K562 (cell line): Measurements from ENCODE around the gene PRDX1. TPM values are rescaled to one million over a fixed set of nuclear protein-coding genes. Genes with fewer than 3 reads are reported as not detected.

Experiments
- ATAC-seq: fragments of 200-7000 bp; cut with Tn5 transposase; 3 replicates; pipeline ENCODE4 v1.9.1; 2020; ENCODE audit warnings: moderate library complexity
- BruUV-seq: library from RNA; stranded (reverse); fragments of 400-500 nt; replicated peaks from 2 replicates; lab custom pipeline; 2021; lab: Mats Ljungman, UMichigan
- CTCF ChIA-PET: fragments of 300-600 bp; formaldehyde crosslinking; extraction: SDS; loops from one replicate; lab custom pipeline; 2021; ENCODE audit warnings: low intra/inter-chr PET ratio; lab: Yijun Ruan, JAX
- POLR2A ChIA-PET: fragments of 300-600, 350-650 bp; sonication (Branson Sonifier 250); formaldehyde crosslinking; extraction: SDS; loops from one replicate; lab custom pipeline; 2021; ENCODE audit warnings: antibody characterized with exemption, inconsistent platforms; lab: Yijun Ruan, JAX
- DNase-seq, 4 experiments: peaks; one replicate each; pipeline versions ENCODE4 v3.0.0 to v3.0.0-alpha.2; 2011 to 2018; ENCODE audit warnings: low spot score in 3 of 4, mixed read lengths in 3 of 4; ENCODE audit errors: extremely low read depth in 1 of 4
- FAIRE-seq: peaks from 2 replicates; lab custom pipeline; 2011; peaks lifted over from hg19 to GRCh38; lab: Jason Lieb, UNC
- H2AFZ ChIP-seq: 2 replicates; pipeline ENCODE4 v1.6.0; 2011; ENCODE audit warnings: low read depth, low read length, control low read depth, inconsistent platforms
- H3K27ac ChIP-seq: fragments of 200-600 bp; 3 replicates; pipeline ENCODE4 v1.8.0; 2011; ENCODE audit warnings: low read depth, mild to moderate bottlenecking, control low read depth, inconsistent platforms, low read length, moderate library complexity, mixed read lengths; ENCODE audit errors: extremely low read depth
- H3K27me3 ChIP-seq, 2 experiments: fragments of 300-600 bp in 1 of 2; 2 replicates in 1 of 2; 3 replicates in 1 of 2; pipeline versions ENCODE4 v1.6.0 to v1.8.0; 2011; ENCODE audit warnings: inconsistent platforms in 2 of 2, low read length in 2 of 2, mild to moderate bottlenecking in 1 of 2, mixed read lengths in 1 of 2, moderate library complexity in 1 of 2; ENCODE audit not compliant: control insufficient read depth in 2 of 2, insufficient read depth in 2 of 2
- H3K36me3 ChIP-seq: fragments of 300-600 bp; 3 replicates; pipeline ENCODE4 v1.8.0; 2011; ENCODE audit warnings: mild to moderate bottlenecking, low read length, inconsistent platforms; ENCODE audit not compliant: control insufficient read depth, insufficient read depth
- H3K4me1 ChIP-seq, 2 experiments: fragments of 200-600 bp in 1 of 2; replicated peaks in 1 of 2; 2 replicates in 1 of 2; 3 replicates in 1 of 2; pipeline versions ENCODE4 v1.5.1 to v1.8.0; 2011; ENCODE audit warnings: inconsistent platforms in 2 of 2, low read length in 2 of 2, mild to moderate bottlenecking in 1 of 2, mixed read lengths in 1 of 2, moderate library complexity in 1 of 2; ENCODE audit not compliant: control insufficient read depth in 2 of 2, insufficient read depth in 2 of 2
- H3K4me2 ChIP-seq: 2 replicates; pipeline ENCODE4 v1.6.1; 2011; ENCODE audit warnings: low read length, control low read depth, inconsistent platforms, mixed read lengths; ENCODE audit not compliant: insufficient read depth
- H3K4me3 ChIP-seq: fragments of 200-600 bp; sonication (generic), shearing (Covaris generic); 2 replicates; pipeline ENCODE4 v1.5.1; 2016; ENCODE audit warnings: control low read depth, inconsistent platforms
- H3K79me2 ChIP-seq: fragments of 200-600 bp; 3 replicates; pipeline ENCODE4 v1.8.0; 2011; ENCODE audit warnings: low read length, inconsistent platforms; ENCODE audit not compliant: control insufficient read depth, insufficient read depth
- H3K9ac ChIP-seq, 2 experiments: 2 replicates each; pipeline versions ENCODE4 v1.6.0 to v1.6.1; 2011; ENCODE audit warnings: low read depth in 2 of 2, low read length in 2 of 2, control low read depth in 1 of 2, inconsistent platforms in 1 of 2, mild to moderate bottlenecking in 1 of 2, mixed read lengths in 1 of 2; ENCODE audit not compliant: insufficient read depth in 1 of 2
- H3K9me1 ChIP-seq: one replicate; pipeline ENCODE4 v1.6.0; 2011; ENCODE audit warnings: inconsistent platforms, mild to moderate bottlenecking, low read length, moderate library complexity; ENCODE audit not compliant: control insufficient read depth, insufficient read depth
- H3K9me3 ChIP-seq: replicated peaks from 2 replicates; pipeline ENCODE4 v1.5.1; 2011; ENCODE audit warnings: low read depth, low read length, inconsistent platforms; ENCODE audit not compliant: control insufficient read depth, insufficient read depth
- H4K20me1 ChIP-seq: replicated peaks from 2 replicates; pipeline ENCODE4 v1.6.1; 2011; ENCODE audit warnings: low read length, inconsistent platforms, mixed read lengths; ENCODE audit not compliant: control insufficient read depth, insufficient read depth
- EHMT2 ChIP-seq: fragments of 450-650 bp; IDR thresholded peaks from 2 replicates; pipeline ENCODE4 v1.6.1; 2018; ENCODE audit warnings: antibody characterized with exemption
- EP300 ChIP-seq: IDR thresholded peaks from 2 replicates; pipeline ENCODE4 v1.6.1; 2012; ENCODE audit warnings: low read length, improper control_type of control experiment
- ETV6 ChIP-seq, 3 experiments: fragments of 150-350 bp in 1 of 3; sonication (generic) in 1 of 3; formaldehyde crosslinking in 1 of 3; IDR thresholded peaks; 2 replicates each; pipeline versions ENCODE4 v1.6.1 to v1.8.0; 2014 to 2022; ENCODE audit warnings: borderline replicate concordance in 2 of 3, low read depth in 2 of 3, antibody characterized with exemption in 1 of 3, low read length in 1 of 3, mild to moderate bottlenecking in 1 of 3, missing genetic modification reagents in 1 of 3
- FOXA1 ChIP-seq: fragments of 450-650 bp; IDR thresholded peaks from 2 replicates; pipeline ENCODE4 v1.6.1; 2016; ENCODE audit warnings: mild to moderate bottlenecking, borderline replicate concordance
- MEIS2 ChIP-seq: fragments of 450-650 bp; IDR thresholded peaks from 2 replicates; pipeline ENCODE4 v1.6.1; 2014; ENCODE audit warnings: mild to moderate bottlenecking; ENCODE audit not compliant: partially characterized antibody
- MIER1 ChIP-seq: fragments of 450-650 bp; IDR thresholded peaks from 2 replicates; pipeline ENCODE4 v1.6.1; 2016; ENCODE audit warnings: antibody characterized with exemption, mild to moderate bottlenecking, low read depth
- MYNN ChIP-seq, 2 experiments: sonication (generic); formaldehyde crosslinking in 1 of 2; IDR thresholded peaks; 2 replicates each; pipeline versions ENCODE4 v1.5.0 to v1.6.1; 2016 to 2020; ENCODE audit warnings: antibody characterized with exemption in 1 of 2, missing genetic modification reagents in 1 of 2
- NFE2 ChIP-seq: IDR thresholded peaks from 2 replicates; pipeline ENCODE4 v1.6.1; 2014; ENCODE audit warnings: antibody characterized with exemption, low read depth
- NFIC ChIP-seq: fragments of 450-650 bp; IDR thresholded peaks from 2 replicates; pipeline ENCODE4 v1.6.1; 2017; ENCODE audit warnings: mild to moderate bottlenecking, inconsistent platforms
- RBM22 ChIP-seq: fragments of 200-400 bp; formaldehyde crosslinking; IDR thresholded peaks from 2 replicates; pipeline ENCODE4 v1.6.1; 2018; ENCODE audit warnings: low read length, low read depth; ENCODE audit not compliant: poor library complexity, severe bottlenecking
- SLC30A9 ChIP-seq: fragments of 250-450 bp; sonication (Bioruptor Pico); IDR thresholded peaks from 2 replicates; pipeline ENCODE4 v1.8.0; 2022; ENCODE audit warnings: mild to moderate bottlenecking, moderate library complexity
- ZBTB1 ChIP-seq: sonication (generic); formaldehyde crosslinking; IDR thresholded peaks from 2 replicates; pipeline ENCODE4 v1.8.1; 2023; ENCODE audit warnings: missing genetic modification reagents, low read depth, mild to moderate bottlenecking, borderline replicate concordance
- ZBTB7A ChIP-seq: IDR thresholded peaks from 2 replicates; pipeline ENCODE4 v1.6.1; 2011; ENCODE audit warnings: low read depth, mild to moderate bottlenecking, low read length, moderate library complexity, borderline replicate concordance; ENCODE audit not compliant: control insufficient read depth
- ZNF707 ChIP-seq: fragments of 250-450 bp; sonication (Bioruptor Pico); conservative IDR thresholded peaks from 2 replicates; pipeline ENCODE4 v1.8.0; 2022; ENCODE audit warnings: inconsistent platforms, mild to moderate bottlenecking, moderate library complexity
- WGBS: fragments of 100-300 bp; shearing (Covaris generic); methylation state at CpG from one replicate; pipeline ENCODE4 v1.1.6; 2016; ENCODE audit warnings: low coverage, mixed read lengths; ENCODE audit not compliant: insufficient coverage; ENCODE audit errors: missing lambda C conversion rate; 5-methylcytosine and 5-hydroxymethylcytosine counted together
- in situ Hi-C: fragments of 300-500 bp; cut with MboI; formaldehyde crosslinking; loops from 4 replicates; pipeline ENCODE4 v1.15.0; 2018; ENCODE audit warnings: inconsistent platforms, mixed read lengths
- intact Hi-C: fragments of 100-400 bp; cut with micrococcal nuclease; formaldehyde crosslinking; loops from 2 replicates; pipeline ENCODE4 v1.14.2; 2022
- polyA plus RNA-seq, 8 experiments: library from polyadenylated mRNA; depleted of rRNA in 4 of 8; stranded (reverse) in 5 of 8; unstranded in 3 of 8; fragments of >200 nt; fragmentation: Nextera tagmentation in 2 of 8; fragmentation: Illumina TruSeq in 1 of 8; extraction: Ambion mirVana in 2 of 8; extraction: Trizol in 1 of 8; gene quantifications; 2 replicates each; pipeline versions ENCODE4 v1.2.1 to v1.2.3, GENCODE V29; 2011 to 2014; ENCODE audit warnings: inconsistent platforms in 1 of 8, missing spikeins in 1 of 8
- total RNA-seq, 7 experiments: library from RNA; depleted of rRNA in 6 of 7; stranded (reverse); fragments of >200 nt in 6 of 7; fragmentation: Illumina TruSeq in 2 of 7; extraction: Trizol in 2 of 7; gene quantifications; 2 replicates each; pipeline versions ENCODE4 v1.2.1 to v1.2.3, GENCODE V29; 2011 to 2021; ENCODE audit warnings: low replicate concordance in 1 of 7
- TF ChIP-seq, protein P1 (sequence below), 2 experiments: fragments of 450-650 bp in 1 of 2; IDR thresholded peaks; 2 replicates each; pipeline ENCODE4 v1.6.1; 2011 to 2017; ENCODE audit warnings: low read depth in 2 of 2, antibody characterized with exemption in 1 of 2, borderline replicate concordance in 1 of 2, low read length in 1 of 2, mild to moderate bottlenecking in 1 of 2, mixed read lengths in 1 of 2; ENCODE audit not compliant: control insufficient read depth in 1 of 2
- TF ChIP-seq, protein P2 (sequence below): IDR thresholded peaks from 2 replicates; pipeline ENCODE4 v1.6.1; 2011; ENCODE audit warnings: borderline replicate concordance, low read depth, mild to moderate bottlenecking, moderate library complexity, low read length; ENCODE audit not compliant: insufficient read depth, poor library complexity, severe bottlenecking

The PRDX1 gene
- total and polyA plus RNA-seq, 9 of the 15 experiments (the other 6 are each of a cell fraction or from before 2014, with no cell fraction given): 748 to 2,388 (median 1,045) TPM

DNA sequence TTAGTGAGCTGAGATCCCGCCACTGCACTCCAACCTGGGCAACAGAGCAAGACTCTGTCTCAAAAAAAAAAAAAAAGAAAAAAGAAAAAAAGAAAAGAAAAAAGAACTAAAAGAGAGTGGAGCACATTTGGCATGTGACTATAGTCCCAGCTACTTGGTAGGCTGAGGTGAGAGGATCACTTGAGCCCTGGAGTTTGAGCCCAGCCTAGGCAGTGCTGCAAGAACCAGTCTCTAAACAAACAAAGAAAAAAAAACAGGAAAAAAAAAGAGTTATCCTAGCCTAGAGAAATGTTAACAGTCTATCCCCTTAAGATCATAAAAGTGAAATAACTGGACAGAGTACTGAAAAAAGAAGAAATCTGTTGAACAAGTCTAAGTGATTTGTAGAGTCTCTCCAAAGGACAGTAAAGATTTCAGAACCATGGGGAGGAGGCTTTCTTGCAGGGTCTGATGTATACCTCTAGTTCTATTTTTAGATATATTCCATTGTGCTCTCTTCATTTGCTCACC is 4.5 kb upstream of the PRDX1 start:
- in situ Hi-C loops: no loop called here
- WGBS: no CpG with 5 or more reads among the region's 1 CpG
- FAIRE-seq (no peak), DNase-seq (no peak), ATAC-seq (no peak)
- Histone ChIP-seq H3K27ac (no peak overlapping the region), H4K20me1 (0 out of 2 replicates have a peak, but pooled peaks cover under 1% of the 10 kb centered on the region), H3K4me3 (no peak overlapping the region), H3K36me3 (no peaks in the 10 kb centered on the region), H3K9me1 (no peaks in the 10 kb centered on the region), H3K4me1 (peaks cover 13 to 18% of the 10 kb centered on the region in 2 experiments), H3K4me2 (no peak overlapping the region), H3K9me3 (no peaks in the 10 kb centered on the region), H2AFZ (no peak overlapping the region), H3K9ac (no peak overlapping the region), H3K79me2 (peaks cover 9% of the 10 kb centered on the region), H3K27me3 (no peaks in the 10 kb centered on the region)
- no peak for TF ChIP-seq MIER1
- no peak for TF ChIP-seq MEIS2
- no peak for TF ChIP-seq ZNF707 (CRISPR knock-in tag)
- TF ChIP-seq NFIC: no peak
- no peak for TF ChIP-seq EHMT2
- TF ChIP-seq ZBTB7A: no peak
- TF ChIP-seq EP300: no peak
- TF ChIP-seq ZBTB1 (CRISPR knock-in tag): no peak
- no peak for TF ChIP-seq NFE2
- no peak for TF ChIP-seq SLC30A9 (CRISPR knock-in tag)
- TF ChIP-seq MYNN (IDR thresholded peaks at IDR 0.05): no peak
- no peak for TF ChIP-seq MYNN (CRISPR knock-in tag; IDR thresholded peaks at IDR 0.05)
- TF ChIP-seq, protein P1, sequence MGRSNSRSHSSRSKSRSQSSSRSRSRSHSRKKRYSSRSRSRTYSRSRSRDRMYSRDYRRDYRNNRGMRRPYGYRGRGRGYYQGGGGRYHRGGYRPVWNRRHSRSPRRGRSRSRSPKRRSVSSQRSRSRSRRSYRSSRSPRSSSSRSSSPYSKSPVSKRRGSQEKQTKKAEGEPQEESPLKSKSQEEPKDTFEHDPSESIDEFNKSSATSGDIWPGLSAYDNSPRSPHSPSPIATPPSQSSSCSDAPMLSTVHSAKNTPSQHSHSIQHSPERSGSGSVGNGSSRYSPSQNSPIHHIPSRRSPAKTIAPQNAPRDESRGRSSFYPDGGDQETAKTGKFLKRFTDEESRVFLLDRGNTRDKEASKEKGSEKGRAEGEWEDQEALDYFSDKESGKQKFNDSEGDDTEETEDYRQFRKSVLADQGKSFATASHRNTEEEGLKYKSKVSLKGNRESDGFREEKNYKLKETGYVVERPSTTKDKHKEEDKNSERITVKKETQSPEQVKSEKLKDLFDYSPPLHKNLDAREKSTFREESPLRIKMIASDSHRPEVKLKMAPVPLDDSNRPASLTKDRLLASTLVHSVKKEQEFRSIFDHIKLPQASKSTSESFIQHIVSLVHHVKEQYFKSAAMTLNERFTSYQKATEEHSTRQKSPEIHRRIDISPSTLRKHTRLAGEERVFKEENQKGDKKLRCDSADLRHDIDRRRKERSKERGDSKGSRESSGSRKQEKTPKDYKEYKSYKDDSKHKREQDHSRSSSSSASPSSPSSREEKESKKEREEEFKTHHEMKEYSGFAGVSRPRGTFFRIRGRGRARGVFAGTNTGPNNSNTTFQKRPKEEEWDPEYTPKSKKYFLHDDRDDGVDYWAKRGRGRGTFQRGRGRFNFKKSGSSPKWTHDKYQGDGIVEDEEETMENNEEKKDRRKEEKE (IDR thresholded peaks at IDR 0.05; ENCODE audit: borderline replicate concordance in 1 of 2, control insufficient read depth in 1 of 2, low read depth in 2 of 2, low read length in 1 of 2): no peak
- TF ChIP-seq ETV6 (IDR thresholded peaks at IDR 0.05; ENCODE audit: borderline replicate concordance in 1 of 2, low read depth in 2 of 2, low read length in 1 of 2): no peak
- no peak for TF ChIP-seq ETV6 (CRISPR knock-in tag; IDR thresholded peaks at IDR 0.05; ENCODE audit: borderline replicate concordance)
- TF ChIP-seq, protein P2, sequence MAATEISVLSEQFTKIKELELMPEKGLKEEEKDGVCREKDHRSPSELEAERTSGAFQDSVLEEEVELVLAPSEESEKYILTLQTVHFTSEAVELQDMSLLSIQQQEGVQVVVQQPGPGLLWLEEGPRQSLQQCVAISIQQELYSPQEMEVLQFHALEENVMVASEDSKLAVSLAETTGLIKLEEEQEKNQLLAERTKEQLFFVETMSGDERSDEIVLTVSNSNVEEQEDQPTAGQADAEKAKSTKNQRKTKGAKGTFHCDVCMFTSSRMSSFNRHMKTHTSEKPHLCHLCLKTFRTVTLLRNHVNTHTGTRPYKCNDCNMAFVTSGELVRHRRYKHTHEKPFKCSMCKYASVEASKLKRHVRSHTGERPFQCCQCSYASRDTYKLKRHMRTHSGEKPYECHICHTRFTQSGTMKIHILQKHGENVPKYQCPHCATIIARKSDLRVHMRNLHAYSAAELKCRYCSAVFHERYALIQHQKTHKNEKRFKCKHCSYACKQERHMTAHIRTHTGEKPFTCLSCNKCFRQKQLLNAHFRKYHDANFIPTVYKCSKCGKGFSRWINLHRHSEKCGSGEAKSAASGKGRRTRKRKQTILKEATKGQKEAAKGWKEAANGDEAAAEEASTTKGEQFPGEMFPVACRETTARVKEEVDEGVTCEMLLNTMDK: no peak
- TF ChIP-seq RBM22: no peak
- no peak for TF ChIP-seq FOXA1
- CTCF ChIA-PET: no interaction called here
- BruUV-seq: no TSS peak
- POLR2A ChIA-PET: interaction anchor here (0.8 kb wide), 1 partner anchor 10 kb away, joined by 5 read pairs; no protein-coding TSS in a partner anchor
- intact Hi-C loops: no loop called here
